Measurements from ENCODE around the gene GPALPP1. TPM values are rescaled to one million over a fixed set of nuclear protein-coding genes. Genes with fewer than 3 reads are reported as not detected.

GPALPP1 gene
- total and polyA plus RNA-seq, 8 donors, result 8.1 to 42.6 (median 20.3) TPM

DNA sequence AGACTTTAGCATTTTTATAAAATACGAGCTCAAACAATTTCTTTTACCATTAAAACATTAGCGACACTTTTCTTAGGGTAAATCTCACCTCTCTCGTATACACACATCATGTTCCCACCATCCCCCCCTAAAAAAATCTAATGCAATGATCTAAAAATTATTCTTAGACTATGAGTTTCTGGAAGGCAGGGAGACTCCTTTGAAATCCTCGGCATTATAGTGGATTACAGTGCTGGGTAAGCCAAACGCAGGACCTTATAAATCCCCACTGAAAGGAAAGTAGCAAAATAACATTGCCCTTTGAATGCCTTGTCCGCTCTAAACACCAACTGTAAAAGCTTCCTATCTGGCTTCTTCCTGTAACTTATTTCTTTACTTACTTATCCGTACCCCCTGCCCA is 35.1 kb upstream of the GPALPP1 start:
- Histone ChIP-seq H3K4me1 (peaks cover 0 to 24% (median 9%) of the 10 kb centered on the region in 4 donors), H3K36me3 (peaks cover 0 to 22% (median 13%) of the 10 kb centered on the region in 4 donors), H3K27ac (peak overlapping the region in 2 of 5 donors; percentile 31 to 56), H3K9me3 (no peaks in the 10 kb centered on the region), H3K27me3 (no peaks in the 10 kb centered on the region), H3K4me3 (no peak overlapping the region)
- TF ChIP-seq POLR2AphosphoS5 (IDR thresholded peaks at IDR 0.05), result no peak
- no peak for TF ChIP-seq POLR2A (IDR thresholded peaks at IDR 0.05)
- TF ChIP-seq EP300 (IDR thresholded peaks at IDR 0.05), result no peak
- TF ChIP-seq, protein P1, sequence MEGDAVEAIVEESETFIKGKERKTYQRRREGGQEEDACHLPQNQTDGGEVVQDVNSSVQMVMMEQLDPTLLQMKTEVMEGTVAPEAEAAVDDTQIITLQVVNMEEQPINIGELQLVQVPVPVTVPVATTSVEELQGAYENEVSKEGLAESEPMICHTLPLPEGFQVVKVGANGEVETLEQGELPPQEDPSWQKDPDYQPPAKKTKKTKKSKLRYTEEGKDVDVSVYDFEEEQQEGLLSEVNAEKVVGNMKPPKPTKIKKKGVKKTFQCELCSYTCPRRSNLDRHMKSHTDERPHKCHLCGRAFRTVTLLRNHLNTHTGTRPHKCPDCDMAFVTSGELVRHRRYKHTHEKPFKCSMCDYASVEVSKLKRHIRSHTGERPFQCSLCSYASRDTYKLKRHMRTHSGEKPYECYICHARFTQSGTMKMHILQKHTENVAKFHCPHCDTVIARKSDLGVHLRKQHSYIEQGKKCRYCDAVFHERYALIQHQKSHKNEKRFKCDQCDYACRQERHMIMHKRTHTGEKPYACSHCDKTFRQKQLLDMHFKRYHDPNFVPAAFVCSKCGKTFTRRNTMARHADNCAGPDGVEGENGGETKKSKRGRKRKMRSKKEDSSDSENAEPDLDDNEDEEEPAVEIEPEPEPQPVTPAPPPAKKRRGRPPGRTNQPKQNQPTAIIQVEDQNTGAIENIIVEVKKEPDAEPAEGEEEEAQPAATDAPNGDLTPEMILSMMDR (IDR thresholded peaks at IDR 0.05), result no peak
- no peak for DNase-seq
- WGBS, 5 donors, result 91 to 95% (median 93%) methylated on average over 7 of the region's 7 CpGs
- intact Hi-C loops (cut with DNase I; ENCODE audit: low total_unique reads), result no loop called here

DNA sequence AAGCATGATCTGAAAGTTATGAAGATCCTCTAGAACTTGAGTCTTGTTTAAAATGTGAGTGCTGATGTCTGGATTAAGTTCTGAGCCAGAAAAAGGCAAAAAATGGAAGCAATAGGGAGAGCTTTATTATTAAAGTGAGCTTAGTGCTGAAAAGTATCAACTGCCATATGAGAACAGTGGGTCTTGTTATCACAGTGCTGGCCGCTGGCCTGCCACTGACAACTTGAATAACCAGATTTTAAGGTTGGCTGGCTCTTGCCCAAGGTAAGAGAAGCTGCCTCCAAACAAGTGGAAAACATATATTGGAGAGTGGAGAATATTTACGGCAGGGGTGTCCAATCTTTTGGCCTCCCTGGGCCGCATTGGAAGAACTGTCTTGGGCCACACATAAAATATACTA is 33.9 kb upstream of the GPALPP1 start:
- 27 to 48% (median 41%) methylated on average over 3 of the region's 3 CpGs for WGBS, 5 donors
- Histone ChIP-seq H3K27ac (peak overlapping the region; percentile 13 to 56 (median 30)), H3K27me3 (no peaks in the 10 kb centered on the region), H3K9me3 (no peaks in the 10 kb centered on the region), H3K4me3 (no peak overlapping the region), H3K36me3 (peaks cover 2 to 18% (median 13%) of the 10 kb centered on the region in 4 donors), H3K4me1 (peaks cover 0 to 24% (median 9%) of the 10 kb centered on the region in 4 donors)
- peak; percentile 69 to 87 for DNase-seq
- peak in 1 of 3 donors; percentile 35 for TF ChIP-seq POLR2AphosphoS5 (IDR thresholded peaks at IDR 0.05)
- TF ChIP-seq POLR2A (IDR thresholded peaks at IDR 0.05), result no peak
- intact Hi-C loops (cut with DNase I; ENCODE audit: low total_unique reads), result no loop called here

DNA sequence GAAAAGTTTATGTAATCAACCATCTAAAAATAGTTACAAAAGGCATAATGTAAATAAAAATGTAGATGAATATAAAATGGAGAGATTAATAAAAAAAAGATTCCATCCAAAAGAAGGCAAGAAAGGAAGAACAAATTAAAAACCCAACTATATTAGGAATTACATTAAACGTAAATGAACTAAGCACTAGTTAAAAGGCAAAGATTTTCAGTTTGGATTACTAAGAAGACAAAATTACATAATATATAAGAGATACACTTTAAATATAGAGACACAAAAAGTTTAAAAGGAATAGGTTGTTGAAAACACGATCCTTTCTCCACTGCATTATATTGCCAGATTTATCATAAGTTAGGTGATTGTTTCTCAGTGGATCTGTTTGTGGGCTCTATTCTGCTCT is 27.3 kb upstream of the GPALPP1 start:
- no peak for DNase-seq
- H3K27ac ChIP-seq, result no peak overlapping the region
- peaks cover 0 to under 1% (median under 1%) of the 10 kb centered on the region in 4 donors for H3K4me1 ChIP-seq
- peaks cover 4 to 15% (median 9%) of the 10 kb centered on the region in 4 donors for H3K9me3 ChIP-seq
- H3K36me3 ChIP-seq, result peaks cover 7 to 62% (median 56%) of the 10 kb centered on the region in 4 donors
- intact Hi-C loops (cut with DNase I; ENCODE audit: low total_unique reads), result loop anchor here (10.0 kb wide), 2 partner anchors 57 to 477 kb away; no protein-coding TSS in a partner anchor
- TF ChIP-seq POLR2A (IDR thresholded peaks at IDR 0.05) (no peak), EP300 (IDR thresholded peaks at IDR 0.05) (no peak)
- TF ChIP-seq, protein P1 (IDR thresholded peaks at IDR 0.05), result no peak
- WGBS, 5 donors, result 95 to 98% (median 97%) methylated on average over 2 of the region's 2 CpGs
- H3K27me3 ChIP-seq, result no peaks in the 10 kb centered on the region
- H3K4me3 ChIP-seq, result no peak overlapping the region

DNA sequence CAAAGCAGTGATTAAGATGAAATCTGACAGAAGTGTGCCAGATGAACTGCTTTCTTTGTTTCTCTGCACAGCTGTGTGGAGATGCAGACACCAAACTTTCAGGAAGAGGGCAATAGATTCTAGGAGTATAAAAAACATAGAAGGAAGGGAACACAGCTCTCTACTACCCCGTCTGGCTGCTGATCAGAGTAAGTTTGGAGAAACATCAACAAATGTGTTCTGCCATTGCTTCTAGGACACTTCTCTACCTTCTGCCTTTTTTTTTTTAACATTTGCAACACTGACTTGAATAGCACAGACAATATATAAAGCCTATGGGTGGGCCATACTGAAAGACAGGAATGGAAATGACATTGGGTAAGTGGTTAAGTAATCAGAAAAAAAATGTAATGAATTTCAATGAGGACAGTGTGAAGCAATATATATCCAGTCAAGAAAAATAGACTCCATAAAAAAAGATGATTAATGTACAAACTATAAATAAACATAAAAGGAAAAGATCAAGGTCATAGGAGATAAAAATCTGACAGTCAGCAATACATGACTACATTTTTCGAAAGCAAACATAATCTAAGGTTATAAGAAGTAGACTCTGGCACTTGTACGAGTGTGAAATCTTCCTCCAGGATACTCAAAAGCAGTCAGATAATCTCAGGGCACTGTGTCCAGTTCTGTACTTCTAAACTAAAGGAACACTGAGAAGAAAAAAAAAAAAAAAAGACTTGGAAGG is 21.5 kb upstream of the GPALPP1 start:
- Histone ChIP-seq H3K27ac (no peak overlapping the region), H3K4me3 (no peak overlapping the region), H3K27me3 (no peaks in the 10 kb centered on the region), H3K9me3 (peaks cover 0 to under 1% (median under 1%) of the 10 kb centered on the region in 4 donors), H3K4me1 (peaks cover 0 to 42% (median 21%) of the 10 kb centered on the region in 4 donors), H3K36me3 (peaks cover 0 to 31% (median 29%) of the 10 kb centered on the region in 4 donors)
- TF ChIP-seq POLR2A (IDR thresholded peaks at IDR 0.05), result no peak
- no peak for TF ChIP-seq POLR2AphosphoS5 (IDR thresholded peaks at IDR 0.05)
- TF ChIP-seq, protein P1 (IDR thresholded peaks at IDR 0.05), result peak in 1 of 7 experiments; percentile 26
- intact Hi-C loops (cut with DNase I; ENCODE audit: low total_unique reads), result loop anchor here (10.0 kb wide), 2 partner anchors 63 to 483 kb away; no protein-coding TSS in a partner anchor
- 34 to 65% (median 45%) methylated on average over 3 of the region's 3 CpGs for WGBS, 5 donors
- no peak for DNase-seq

Data from stomach (tissue), 9 donors.